NCI-H774 (cell line): ENCODE measurements around the gene ZFY.

ENCODE experiments used
- DNase-seq: peaks from one replicate; lab custom pipeline; 2025; lab: John Stamatoyannopoulos, UW

Gene ZFY

GRCh38 chrY:2934861-2935715 lies at the start of gene ZFY:
Gene ZFY (plus strand): TSS chrY:2935381. CDS start chrY:2953937, 18,556 bp downstream.
- no peak for DNase-seq

DNA sequence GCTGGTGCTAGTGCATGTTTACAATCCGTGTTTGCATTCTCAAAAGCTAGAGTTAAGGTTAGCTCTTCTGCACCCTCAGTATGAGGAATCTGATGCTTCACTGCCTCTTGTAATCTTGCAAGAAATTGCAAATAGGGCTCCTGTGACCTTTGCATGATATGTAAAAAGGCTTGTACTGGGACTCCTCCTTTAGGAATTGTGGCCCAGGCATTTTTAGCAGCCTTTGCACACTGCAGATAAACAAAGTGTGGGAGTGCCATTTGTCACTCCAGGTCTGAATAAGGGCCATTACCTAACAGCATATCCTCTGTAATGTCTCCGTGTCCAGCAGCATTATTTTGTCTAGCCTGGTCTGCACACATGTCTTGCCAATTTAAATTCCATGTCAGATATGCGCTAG lies 49.3 kb upstream of the ZFY start:
- DNase-seq = no peak

- no peak for DNase-seq
Measured at GRCh38 chrY:2887386-2887785, 47.8 kb upstream of the ZFY start.

GRCh38 chrY:2887955-2888354 lies 47.2 kb upstream of the ZFY start:
- no peak for DNase-seq

DNA sequence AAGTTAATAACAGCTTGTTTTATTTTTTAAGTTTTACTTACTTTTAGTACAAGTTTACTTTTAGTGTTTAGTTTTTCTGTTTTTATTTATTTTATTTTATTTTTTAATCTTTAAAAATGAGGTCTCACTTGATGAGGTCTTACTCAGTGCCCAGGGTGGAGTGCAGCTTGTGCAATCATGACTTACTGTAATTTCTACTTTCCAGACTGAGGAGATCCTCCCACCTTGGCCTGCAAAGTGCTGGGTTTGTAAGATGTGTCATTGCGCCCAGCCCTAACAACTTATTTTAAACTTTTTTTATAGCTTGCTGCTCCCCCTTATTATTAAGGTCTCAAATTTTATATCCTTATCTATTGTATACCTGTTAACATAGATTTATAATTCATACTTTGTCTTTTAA lies 41.7 kb upstream of the ZFY start:
- DNase-seq = no peak

GRCh38 chrY:2896050-2896449 lies 39.1 kb upstream of the ZFY start:
- DNase-seq = no peak

- no peak for DNase-seq
Measured at GRCh38 chrY:2907356-2907755, 27.8 kb upstream of the ZFY start.

DNA sequence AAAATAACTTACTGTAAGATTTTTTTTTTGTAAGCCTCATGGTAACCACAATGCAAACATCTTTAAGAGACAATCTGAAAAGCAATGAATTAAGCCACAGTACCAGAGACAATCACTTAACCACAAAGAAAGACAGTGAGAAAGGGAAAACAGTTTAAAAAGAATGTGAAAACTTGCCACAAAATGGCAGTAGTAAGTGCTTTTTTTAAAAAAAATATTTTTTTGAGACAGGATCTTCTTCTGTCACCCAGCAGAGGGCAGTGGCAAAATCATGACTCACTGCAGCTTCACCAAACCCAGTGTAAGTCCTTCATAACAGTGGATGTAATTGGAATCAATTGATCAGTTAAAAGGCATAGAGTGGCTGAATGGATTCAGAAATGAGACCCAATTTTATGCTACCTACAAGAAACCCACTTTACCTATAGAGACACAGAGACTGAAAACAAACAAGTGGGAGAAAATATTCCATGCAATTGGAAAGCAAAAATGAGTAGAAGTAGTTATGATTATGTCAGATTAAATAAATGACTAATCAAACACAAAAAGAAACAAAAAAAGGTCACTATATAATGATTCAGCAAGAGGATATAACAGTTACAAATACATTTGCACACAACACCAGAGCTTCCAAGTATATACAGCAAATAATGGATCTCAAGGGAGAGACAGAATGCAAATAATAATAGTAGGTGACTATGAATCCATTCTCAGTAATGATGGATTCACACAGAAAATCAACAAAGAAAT lies 21.9 kb upstream of the ZFY start:
- DNase-seq = no peak

DNA sequence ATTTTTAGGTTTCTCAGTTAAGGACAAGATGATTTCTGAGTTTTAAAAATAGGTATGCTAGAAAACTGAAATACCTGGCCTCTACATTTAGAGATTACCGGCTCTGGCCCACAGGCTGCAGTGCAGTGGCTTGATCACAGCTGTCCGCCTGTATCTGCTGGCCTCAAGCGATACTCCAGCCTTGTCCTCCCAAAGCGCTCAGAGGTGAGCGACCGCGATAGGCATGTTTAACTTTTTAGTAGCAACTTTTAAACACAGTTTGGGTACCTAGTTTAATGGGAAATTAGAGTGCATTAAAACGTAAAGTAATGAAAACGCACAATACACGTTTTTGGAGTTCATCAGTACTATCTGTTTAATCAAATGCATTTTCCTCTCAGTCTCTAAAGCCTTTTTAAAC lies 1.1 kb upstream of the ZFY start:
- DNase-seq = no peak

DNA sequence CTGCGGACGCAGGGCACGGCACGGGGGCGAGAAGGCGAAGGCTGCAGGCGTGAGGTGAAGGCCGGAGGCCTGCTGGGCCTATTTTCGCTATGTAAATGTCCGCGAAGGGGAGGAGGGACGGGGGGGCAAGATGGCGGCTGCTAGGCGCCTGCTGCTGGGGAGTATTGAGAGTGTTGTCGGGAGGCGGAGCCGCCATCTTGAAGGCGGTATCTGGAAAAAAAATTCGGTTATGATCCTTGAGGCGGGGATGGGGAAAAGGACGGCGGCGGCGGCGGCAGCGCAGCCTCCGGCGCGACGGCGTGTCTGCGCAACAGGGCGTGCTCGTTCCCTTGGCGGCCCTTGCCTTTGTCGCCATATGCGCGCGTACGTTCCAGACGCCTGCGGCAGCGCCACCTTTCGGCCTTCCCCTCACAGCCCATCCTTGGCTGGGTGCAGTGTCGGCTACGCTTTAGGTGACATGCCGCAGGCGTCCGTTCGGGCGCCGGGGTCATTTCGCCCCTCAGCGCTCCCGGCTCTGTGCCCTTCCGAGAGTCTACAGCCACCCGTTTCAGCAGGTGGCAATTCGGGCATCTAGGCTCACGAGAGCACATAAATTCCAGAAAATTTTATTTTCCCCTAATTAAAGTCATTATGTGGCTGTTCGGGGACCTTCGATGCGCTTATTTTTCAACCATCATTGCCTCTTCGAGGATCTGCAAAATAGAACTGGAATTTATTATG lies 695 bp downstream of the ZFY start:
- no peak for DNase-seq

DNA sequence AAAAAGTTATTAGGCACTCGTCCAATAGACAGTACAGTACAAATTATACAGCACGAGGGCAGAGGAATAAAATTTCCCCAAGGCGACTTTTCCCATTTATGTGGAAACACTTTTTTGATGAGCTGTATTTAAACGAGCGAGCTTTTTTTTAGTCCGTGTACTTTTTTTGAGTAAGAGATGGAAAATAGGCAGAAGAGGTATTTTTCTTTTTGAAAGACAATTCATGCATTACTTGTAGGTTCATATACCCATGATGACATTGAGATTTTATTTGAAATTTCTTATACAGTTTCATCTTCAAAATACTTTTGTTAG lies 1.2 kb downstream of the ZFY start:
- DNase-seq = no peak

GRCh38 chrY:2937149-2937548 lies 2.0 kb downstream of the ZFY start:
- DNase-seq = no peak

DNA sequence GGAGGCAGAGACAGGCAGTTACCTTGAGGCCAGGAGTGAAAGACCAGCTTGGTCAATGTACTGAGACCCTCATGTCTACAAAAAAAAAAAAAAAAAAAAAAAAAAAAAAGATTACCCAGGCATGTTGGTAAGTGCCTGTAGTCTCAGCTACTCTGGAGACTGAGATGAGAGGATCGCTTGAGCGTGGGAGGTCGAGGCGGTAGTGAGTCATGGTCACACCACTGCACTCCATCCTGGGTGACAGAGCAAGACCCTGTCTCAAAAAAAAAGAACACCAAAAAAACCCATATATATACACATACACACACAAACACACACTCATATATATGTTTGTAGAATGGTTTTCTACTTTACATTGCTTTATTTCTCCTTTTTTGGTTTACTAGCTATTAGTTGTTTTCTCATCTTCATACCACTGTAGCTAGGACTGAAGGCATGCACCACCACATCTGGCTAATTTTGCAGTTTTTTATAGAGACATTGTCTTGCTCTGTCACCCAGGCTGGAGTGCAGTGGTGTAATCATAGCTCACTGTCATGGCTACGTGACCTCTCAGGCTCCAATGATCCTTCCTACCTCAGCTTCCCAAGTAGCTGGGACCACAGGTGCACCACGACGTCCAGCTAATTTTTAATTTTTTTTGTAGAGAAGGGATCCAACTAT lies 14.5 kb downstream of the ZFY start:
- no peak for DNase-seq

DNA sequence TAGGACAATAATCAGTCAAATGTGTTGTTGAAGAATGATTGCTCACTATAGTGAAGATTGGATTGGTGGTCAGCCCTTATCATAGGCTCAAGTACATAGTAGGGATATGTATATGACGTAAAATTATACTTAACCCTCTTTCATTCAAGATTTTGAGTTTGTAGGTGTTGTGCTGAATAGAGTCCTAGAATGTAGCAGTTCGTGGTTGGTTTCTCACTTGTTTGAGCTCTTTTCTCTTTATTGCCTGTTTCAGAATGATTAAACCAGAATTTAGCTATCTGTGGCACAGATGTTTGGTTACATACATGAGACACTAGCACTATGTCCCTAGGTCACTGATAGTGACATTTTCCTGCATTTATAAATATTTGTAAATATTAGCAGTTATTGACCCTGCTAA lies 15.5 kb downstream of the ZFY start:
- DNase-seq = no peak

DNA sequence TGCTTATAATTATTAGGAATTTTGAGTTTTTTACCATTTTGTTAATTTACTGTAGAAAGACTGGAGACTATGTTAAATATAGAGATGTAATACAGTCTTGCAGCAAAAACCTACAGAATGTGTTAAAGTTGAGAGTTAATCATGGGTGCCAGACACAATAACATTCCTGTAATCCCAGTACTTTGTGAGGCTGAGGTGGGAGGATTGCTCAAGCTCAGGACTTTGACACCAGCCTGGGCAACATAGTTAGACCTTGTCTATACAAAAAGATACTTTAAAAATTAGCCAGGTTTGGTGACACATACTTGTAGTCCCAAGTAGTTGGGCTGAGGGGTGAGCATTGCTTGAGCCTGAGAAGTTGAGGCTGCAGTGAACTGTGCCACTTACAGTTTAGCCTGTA lies 17.7 kb downstream of the ZFY start:
- DNase-seq = no peak

- DNase-seq = no peak
Measured at GRCh38 chrY:2954735-2955134, 19.6 kb downstream of the ZFY start.

DNA sequence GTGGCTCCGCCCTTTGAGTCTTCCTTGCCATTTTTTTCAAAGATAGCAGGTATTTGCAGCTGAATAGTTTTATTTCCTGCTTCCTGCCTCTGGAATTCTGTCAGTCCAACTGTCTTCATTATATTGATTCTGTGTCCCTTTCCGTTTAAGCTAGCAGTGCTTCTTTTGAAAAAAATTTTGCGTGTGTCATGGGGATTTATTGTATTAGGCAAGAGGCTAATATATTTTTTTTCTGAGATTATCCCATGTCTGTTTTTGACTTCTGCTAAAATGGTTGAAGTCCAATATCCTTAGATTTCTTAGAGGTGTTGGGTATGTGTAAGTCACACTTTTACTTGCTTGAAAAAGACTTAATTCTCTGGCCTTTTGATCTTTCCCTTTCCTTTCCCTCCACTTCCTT lies 20.4 kb downstream of the ZFY start:
- no peak for DNase-seq

DNA sequence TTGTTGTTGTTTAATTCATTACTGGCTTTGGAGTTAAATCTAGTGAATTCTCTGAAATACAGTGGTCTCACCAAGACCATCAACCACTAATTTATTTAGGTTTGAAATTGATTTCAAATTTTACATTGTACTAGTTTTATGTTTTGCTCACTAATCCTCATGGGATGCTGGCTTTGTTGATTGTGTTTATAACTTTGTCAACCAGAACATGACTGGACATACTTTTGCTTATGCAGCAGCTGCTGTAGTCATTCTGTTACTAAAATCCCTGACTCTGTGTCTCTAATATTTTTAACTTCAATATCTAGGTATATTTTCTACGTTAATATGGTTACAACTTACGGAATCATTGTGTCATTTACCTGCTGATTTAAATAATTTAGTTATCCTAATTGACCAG lies 26.9 kb downstream of the ZFY start:
- no peak for DNase-seq

GRCh38 chrY:2964814-2965213 lies 29.6 kb downstream of the ZFY start:
- no peak for DNase-seq

- DNase-seq = no peak
Measured at GRCh38 chrY:2965629-2966028, 30.4 kb downstream of the ZFY start.

DNA sequence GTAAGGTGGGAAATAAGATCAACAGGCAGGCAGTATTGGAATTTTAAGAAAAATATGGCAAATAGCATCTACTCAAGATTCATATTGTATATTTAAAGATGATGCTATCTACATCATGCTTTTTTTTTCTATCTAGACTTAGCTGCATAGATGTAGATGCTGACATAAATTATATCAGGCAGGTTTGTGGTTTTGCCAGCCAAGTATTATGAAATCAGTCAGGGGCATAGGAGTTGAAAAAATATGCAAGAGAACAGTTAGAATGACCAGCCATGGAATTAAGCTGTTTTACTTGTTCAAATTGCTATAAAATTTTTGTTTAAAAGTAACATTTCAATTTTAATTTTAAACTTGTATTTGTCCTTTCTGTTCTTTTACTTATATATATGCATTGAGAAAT lies 34.4 kb downstream of the ZFY start:
- DNase-seq = no peak

- DNase-seq = no peak
Measured at GRCh38 chrY:2972708-2973107, 37.5 kb downstream of the ZFY start.
